RWPE1 (cell line): ENCODE data around the gene FAM110A.
"Not testable (repeated sequence)": the region's sequence is repeated elsewhere in the genome, so short reads cannot be mapped to it uniquely, and the experiment has no call there.

Experiments used
- CTCF ChIA-PET: fragments of 350-600 bp; sonication (Branson Sonifier 250); formaldehyde crosslinking; extraction: SDS; loops from one replicate; lab custom pipeline; 2021; lab: Yijun Ruan, JAX
- POLR2A ChIA-PET: fragments of 400-600 bp; formaldehyde crosslinking; extraction: SDS; loops from one replicate; lab custom pipeline; 2020; ENCODE audit warnings: antibody characterized with exemption; ENCODE audit not compliant: low non-redundant PET; lab: Yijun Ruan, JAX
- DNase-seq: peaks from one replicate; pipeline ENCODE4 v3.0.0; 2012; ENCODE audit warnings: low spot score
- H3K27ac ChIP-seq: fragments of 450-650 bp; 2 replicates; pipeline ENCODE4 v1.5.1; 2017
- CTCF ChIP-seq: fragments of 450-650 bp; conservative IDR thresholded peaks from 2 replicates; pipeline ENCODE4 v1.5.1; 2017; ENCODE audit warnings: low read depth, mild to moderate bottlenecking

The FAM110A gene

GRCh38 chr20:888057-888456 lies 54.5 kb downstream of the FAM110A start:
- H3K27ac ChIP-seq: no peak overlapping the region
- no peak for DNase-seq
- no peak for TF ChIP-seq CTCF
- CTCF ChIA-PET: interaction anchor here (0.6 kb wide), 2 partner anchors 13 to 19 kb away, joined by 3 to 6 read pairs; no protein-coding TSS in a partner anchor
- POLR2A ChIA-PET: no interaction called here

GRCh38 chr20:889106-889505 lies 55.6 kb downstream of the FAM110A start:
- ChIA-PET POLR2A (no interaction called here), CTCF (no interaction called here)
- TF ChIP-seq CTCF: no peak
- DNase-seq: no peak
- no peak overlapping the region for H3K27ac ChIP-seq

- ChIA-PET CTCF (no interaction called here), POLR2A (no interaction called here)
- no peak for TF ChIP-seq CTCF
- no peak overlapping the region for H3K27ac ChIP-seq
- no peak for DNase-seq
Measured at GRCh38 chr20:889932-890463, 56.5 kb downstream of the FAM110A start.

GRCh38 chr20:890666-891057 lies 57.1 kb downstream of the FAM110A start:
- CTCF ChIA-PET: no interaction called here
- no peak for TF ChIP-seq CTCF
- no peak for DNase-seq
- peak overlapping the region; percentile 41; the same call in 1 of the 2 replicates for H3K27ac ChIP-seq
- POLR2A ChIA-PET: no interaction called here

- no peak for TF ChIP-seq CTCF
- POLR2A ChIA-PET: no interaction called here
- no peak for DNase-seq
- H3K27ac ChIP-seq: peak overlapping the region; percentile 41
- CTCF ChIA-PET: no interaction called here
Measured at GRCh38 chr20:891058-891705, 57.7 kb downstream of the FAM110A start.

GRCh38 chr20:891706-892080 lies 58.2 kb downstream of the FAM110A start:
- ChIA-PET CTCF (interaction anchor here (0.6 kb wide), 1 partner anchor 110 kb away, joined by 3 read pairs; no protein-coding TSS in a partner anchor), POLR2A (no interaction called here)
- no peak for DNase-seq
- H3K27ac ChIP-seq: peak overlapping the region; percentile 41
- TF ChIP-seq CTCF: no peak

- CTCF ChIA-PET: interaction anchor here (0.5 to 0.6 kb wide), 2 partner anchors 76 to 109 kb away, joined by 3 to 4 read pairs; no protein-coding TSS in a partner anchor
- POLR2A ChIA-PET, H3K27ac ChIP-seq, DNase-seq: not testable (repeated sequence)
Measured at GRCh38 chr20:892371-892770, 58.9 kb downstream of the FAM110A start.
